Measurements from ENCODE around the gene LLGL1.

- no peak for TF ChIP-seq CTCF (IDR thresholded peaks at IDR 0.05)
- TF ChIP-seq POLR2A (IDR thresholded peaks at IDR 0.05) = no peak
These were observed 22.1 kb upstream of the LLGL1 start for GRCh38 chr17:18203308-18203707.

Measured in esophagus squamous epithelium (tissue), 4 donors.